CD4-positive, alpha-beta T cell treated with Interleukin-21 for 1 hour (primary cell): ENCODE data around the gene SLC4A2.
"Not testable (repeated sequence)": the region's sequence is repeated elsewhere in the genome, so short reads cannot be mapped to it uniquely, and the experiment has no call there.

Source experiments
- DNase-seq: peaks from one replicate; pipeline ENCODE4 v3.0.0-alpha.2; 2020

The SLC4A2 gene

DNA sequence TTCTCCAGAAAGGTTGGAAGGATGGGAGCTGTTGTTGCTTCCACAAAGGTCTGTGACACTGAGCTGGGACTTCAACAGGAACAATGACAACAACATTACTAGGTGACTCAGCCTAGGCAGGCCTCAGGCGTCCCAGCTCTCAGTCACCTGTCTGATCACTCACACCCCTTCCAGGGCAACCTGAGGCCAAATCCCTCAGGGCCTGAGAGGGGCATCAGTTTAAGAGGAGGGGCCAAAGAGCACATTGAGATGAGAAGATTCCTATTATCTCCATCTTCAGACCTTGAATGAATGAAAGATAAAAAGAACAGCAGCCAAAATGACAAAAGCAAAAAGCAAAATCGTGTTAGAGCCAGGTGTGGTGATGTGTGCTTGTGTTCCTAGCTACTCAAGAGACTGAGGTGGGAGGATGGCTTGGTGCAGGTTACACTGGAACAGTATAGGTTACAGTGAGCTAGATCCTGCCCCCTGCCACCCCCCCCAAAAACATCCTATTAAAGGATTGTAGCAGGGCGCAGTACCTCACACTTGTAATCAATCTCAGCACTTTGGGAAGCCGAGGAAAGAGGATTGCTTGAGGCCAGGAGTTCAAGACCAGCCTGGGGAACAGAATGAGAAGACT lies 34.8 kb upstream of the SLC4A2 start, which contains the start of gene ATG9B:
Gene ATG9B (minus strand): TSS at position 60 of the 622 bp plus-strand sequence. CDS start 71 bp downstream, outside the sequence.
- DNase-seq, result no peak

DNA sequence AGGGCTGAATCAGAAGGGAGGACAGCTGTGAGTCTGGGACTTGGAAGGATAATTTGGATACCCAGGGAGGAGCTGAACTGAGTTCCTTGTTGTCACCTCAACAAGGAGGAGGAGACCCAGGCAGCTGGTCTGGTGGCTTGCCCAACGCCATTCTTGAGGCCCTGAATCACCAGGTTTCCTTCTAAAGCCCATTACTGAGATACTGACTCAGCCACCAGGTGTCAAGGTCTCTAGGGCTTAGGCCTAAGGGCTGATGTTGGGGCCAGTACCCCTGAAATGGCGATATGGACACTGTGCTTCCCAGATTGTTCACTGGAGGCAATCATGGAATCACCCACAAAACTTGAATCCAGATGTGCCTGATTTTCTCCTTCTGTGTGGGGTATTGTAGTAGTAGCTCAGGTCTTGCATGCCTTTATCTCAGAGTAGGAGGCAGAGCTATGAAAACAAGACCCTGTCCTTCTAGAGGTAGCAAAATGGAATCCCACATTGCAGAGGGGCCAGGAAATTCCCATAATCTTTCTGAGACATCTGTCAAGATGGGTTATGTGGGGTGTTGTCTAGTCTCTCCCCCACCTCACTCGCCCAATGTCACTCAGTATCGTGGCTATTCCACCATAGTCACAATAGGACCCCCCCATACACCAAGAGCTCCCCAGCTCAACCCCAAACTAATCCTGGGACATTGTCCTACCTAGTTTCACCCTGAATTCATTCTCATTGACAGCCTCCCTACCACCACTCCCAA lies 33.3 kb upstream of the SLC4A2 start:
- no peak for DNase-seq

DNA sequence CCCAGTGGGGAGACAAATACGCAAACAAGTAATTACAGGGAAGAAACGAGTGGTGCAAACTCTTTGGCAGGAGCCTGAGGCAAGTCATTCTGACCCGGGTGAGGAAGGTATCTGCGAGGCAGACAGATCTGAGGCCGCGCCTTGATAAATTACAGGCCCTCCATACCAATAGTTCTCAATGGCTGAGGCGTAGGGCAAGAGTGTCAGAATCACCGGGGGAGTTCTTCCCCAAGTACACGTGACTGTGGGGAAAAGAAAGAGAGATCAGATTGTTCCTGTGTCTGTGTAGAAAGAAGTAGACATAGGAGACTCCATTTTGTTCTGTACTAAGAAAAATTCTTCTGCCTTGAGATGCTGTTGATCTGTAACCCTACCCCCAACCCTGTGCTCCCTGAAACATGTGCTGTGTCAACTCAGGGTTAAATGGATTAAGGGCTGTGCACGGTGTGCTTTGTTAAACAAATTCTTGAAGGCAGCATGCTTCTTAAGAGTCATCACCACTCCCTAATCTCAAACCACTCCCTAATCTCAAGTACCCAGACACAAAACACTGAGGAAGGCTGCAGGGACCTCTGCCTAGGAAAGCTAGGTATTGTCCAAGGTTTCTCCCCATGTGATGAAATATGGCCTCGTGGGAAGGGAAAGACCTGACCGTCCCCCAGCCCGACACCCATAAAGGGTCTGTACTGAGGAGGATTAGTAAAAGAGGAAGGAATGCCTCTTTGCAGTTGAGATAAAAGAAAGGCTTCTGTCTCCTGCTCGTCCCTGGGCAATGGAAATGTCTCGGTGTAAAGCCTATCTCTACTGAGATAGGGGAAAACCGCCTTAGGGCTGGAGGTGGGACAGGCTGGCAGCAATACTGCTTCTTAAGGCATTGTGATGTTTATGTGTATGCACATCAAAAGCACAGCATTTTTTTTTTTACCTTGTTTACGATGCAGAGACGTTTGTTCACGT lies 32.3 kb upstream of the SLC4A2 start:
- DNase-seq, result not testable (repeated sequence)

DNA sequence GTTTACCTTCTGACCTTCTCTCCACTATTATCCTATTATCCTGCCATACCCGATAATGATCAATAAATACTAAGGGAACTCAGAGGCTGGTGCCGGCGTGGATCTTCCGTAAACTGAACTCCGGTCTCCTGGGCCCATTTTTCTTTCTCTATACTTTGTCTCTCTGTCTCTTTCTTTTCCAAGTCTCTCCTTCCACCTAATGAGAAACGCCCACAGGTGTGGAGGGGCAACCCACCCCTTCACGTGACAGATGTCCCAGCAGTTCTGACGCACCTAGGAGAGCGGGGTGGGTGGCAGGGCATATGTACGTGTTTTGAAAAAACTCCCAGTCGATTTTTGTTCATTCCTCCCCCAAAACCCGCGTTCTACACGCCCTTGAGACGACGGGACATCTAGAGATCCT lies 31.7 kb upstream of the SLC4A2 start:
- DNase-seq, result not testable (repeated sequence)

DNA sequence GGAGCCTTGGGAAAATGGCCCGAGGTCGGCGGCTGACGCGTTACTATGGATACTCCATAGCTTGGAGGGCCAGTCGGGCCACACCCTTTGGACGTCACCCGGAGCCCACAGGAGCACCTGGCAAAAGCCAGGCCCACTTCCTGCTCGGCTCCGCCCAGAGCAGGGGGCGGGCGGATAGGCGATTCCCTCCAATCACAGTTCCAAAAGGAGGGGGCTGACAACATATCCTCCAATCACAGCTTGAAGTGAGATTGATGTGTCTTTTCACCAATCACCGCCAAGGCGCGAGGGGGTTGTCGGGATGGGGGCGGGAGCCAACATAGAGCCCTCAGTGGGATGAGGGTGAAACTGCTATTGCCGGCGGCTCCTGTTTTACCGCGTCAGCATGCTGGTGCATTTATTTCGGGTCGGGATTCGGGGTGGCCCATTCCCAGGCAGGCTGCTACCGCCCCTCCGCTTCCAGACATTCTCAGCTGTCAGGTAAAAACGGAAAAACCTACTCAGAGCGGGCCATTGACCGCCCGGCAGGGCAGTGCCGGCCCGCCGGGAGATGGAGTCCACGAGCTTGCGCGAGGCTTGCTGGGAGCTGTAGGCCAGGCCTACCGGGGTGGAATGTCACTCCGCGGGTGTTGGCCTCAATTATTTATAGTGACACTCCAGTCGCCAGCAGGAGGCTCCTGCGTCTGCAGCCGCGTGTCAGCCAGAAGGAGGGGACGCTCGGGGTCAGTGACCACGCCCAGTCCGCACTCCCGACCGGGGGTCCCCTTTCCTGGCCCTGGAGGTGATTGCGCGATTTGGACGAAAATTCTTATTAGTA lies 31.1 kb upstream of the SLC4A2 start, which contains the start of gene ABCB8:
Gene ABCB8 (plus strand): TSS at position 320 of the 817 bp plus-strand sequence. CDS start 66 bp downstream, at position 386.
- peak; percentile 100 for DNase-seq

DNA sequence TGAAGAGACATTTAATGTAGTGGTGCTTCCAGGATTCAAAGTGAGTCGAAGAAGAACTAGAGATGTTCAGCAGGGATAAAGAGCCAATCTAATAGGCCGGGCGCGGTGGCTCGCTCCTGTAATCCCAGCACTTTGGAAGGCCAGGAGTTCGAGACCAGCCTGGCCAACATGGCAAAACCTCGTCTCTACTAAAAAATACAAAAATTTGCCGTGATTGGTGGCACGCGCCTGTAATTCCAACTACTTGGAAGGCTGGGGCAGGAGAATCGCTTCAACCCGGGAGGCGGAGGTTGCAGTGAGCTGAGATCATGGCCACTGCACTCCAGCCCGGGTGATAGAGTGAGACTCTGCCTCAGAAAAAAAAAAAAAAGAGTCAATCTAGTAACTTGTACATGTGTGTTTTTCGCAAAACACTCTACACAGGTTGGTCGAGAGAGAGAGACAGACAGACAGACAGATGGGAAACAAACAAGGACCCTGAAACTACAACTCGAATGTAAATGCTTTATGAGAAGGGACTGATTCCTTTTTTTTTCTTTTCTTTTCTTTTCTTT lies 30.4 kb upstream of the SLC4A2 start:
- no peak for DNase-seq

DNA sequence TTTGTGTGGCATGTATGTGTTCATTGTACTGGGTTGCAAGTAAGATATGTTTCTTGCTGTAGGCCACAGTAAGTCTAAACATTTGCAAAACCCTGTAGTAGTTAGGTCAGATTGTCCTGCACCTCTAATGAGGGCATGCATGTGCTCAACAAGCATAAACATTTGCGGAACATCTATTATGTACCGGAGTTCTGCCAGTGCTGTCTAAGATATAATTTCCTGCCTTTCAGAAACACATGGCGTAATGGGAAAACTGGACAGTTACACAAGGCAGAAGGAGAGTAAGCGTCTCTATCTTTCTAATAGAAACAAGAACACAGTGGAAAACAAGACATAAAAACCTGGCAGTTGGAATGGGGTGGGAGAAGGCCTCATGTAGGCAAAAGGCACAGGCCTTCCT lies 28.4 kb upstream of the SLC4A2 start:
- no peak for DNase-seq

DNA sequence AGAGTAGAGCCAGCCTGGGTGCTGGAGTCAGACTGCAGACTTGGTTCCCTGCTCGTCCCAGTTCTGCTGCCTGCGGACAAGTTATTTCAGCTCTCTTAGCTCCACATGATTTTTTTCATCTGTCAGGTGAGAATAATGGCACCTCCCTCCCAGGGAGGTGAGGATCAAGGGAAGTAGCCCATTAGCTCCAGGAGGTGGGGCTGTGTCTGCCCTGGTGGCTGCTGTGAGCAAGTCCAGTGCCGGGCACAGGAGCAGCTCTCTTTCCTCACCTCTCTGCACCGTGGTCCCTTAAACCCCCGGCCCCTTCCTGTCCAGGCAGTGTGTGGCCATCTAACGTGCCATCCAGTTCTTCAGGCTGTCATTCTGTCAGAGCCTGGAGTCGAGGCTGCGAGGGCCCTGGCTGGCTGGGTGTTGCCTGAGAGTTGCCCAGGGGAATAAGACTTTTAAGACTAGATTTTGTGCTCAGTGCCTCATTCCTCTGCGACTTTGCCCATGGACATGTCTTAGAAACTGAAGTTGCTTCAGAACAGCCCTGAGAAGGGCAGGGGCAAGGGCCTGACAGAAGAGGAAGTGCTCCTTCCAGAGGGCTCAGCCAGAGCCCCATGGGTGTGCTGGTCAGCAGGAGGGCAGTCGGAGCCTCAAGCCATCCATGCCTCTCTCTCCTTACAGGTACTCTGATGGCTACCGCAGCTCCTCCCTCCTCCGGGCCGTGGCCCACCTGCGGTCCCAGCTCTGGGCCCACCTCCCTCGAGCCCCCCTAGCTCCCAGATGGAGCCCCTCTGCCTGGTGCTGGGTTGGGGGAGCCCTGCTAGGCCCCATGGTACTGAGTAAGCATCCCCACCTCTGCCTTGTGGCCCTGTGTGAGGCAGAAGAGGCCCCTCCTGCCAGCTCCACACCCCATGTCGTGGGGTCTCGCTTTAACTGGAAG lies 26.2 kb upstream of the SLC4A2 start:
- DNase-seq, result no peak

DNA sequence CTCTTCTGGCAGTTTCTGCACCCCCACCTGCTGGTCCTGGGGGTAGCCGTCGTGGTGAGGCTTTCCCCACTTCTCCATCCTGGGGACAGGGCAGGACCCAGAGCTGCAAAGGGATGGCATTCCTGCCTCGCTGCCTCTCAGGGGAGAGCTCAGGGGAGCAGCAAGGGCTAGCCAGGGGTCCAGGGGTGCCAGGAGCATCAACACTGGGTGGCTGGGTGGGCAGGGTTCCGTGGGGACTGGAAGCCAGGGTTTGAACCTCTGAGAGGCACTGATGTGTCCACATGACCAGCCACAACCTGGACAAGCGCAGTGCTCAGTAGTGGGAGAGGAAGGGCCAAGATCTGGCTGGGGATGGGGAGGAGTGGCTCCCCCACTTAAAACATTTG lies 25.5 kb upstream of the SLC4A2 start:
- no peak for DNase-seq

DNA sequence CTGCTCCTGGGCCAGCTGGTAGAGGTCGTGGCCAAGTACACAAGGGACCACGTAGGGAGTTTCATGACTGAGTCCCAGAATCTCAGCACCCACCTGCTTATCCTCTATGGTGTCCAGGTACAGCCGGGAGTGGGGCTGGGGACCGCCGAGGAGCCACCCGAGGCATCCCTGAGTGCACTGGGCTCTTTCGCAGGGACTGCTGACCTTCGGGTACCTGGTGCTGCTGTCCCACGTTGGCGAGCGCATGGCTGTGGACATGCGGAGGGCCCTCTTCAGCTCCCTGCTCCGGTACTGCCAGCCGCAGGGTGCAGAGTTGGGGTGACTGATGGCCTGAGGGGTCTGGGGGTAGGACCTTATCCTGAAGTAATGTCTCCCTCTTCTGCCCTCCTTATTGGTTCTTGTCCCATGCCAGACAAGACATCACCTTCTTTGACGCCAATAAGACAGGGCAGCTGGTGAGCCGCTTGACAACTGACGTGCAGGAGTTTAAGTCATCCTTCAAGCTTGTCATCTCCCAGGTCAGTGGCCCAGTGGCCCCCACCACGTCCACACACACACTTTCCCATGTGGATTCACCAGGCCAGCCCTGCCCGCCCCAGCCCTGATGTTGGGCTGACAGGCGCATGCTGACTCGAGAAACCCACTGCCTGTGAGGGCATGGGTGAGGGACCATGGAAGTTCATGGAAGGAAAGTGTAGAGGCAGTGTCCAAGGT lies 24.9 kb upstream of the SLC4A2 start:
- DNase-seq, result no peak

DNA sequence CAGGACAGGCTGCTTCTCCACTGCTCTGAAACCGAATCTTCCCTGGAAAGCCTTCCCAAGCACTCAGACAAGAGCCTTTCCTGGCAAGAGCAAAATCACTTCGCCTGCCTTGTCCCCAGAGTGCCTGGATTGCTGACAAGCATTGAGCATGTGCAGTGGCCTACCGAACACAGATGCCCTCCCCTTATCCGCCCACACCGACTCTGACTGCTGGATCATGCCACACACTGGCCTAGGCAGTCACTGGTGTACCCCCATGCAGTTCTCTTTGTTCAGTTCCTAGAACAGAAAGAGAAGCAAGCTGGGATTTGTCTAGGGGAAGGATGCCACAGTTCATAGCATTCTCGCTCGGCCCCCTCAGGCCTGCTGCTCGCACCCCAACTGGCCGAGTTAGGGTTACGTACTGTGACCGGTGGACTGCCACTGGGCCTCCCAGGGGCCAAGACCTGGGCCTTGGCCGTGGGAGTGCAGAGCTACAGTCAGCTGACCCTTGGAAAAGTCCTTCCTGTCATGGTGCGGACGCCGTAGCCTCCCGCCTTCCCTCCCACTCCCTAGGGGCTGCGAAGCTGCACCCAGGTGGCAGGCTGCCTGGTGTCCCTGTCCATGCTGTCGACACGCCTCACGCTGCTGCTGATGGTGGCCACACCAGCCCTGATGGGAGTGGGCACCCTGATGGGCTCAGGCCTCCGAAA lies 24.2 kb upstream of the SLC4A2 start:
- DNase-seq, result no peak

DNA sequence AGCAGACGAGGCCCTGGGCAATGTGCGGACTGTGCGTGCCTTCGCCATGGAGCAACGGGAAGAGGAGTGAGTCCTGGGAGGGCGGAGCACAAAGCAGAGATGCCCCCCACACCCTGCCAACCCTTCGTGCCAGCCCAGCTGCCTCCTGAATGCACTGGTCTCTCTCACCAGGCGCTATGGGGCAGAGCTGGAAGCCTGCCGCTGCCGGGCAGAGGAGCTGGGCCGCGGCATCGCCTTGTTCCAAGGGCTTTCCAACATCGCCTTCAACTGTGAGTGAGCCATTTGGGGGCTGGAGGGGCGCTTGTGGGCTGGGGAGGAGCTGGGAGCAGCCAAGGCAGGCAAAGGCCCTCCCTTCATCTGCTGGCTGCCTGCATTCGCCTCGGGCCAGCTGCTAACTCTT lies 23.5 kb upstream of the SLC4A2 start:
- no peak for DNase-seq

DNA sequence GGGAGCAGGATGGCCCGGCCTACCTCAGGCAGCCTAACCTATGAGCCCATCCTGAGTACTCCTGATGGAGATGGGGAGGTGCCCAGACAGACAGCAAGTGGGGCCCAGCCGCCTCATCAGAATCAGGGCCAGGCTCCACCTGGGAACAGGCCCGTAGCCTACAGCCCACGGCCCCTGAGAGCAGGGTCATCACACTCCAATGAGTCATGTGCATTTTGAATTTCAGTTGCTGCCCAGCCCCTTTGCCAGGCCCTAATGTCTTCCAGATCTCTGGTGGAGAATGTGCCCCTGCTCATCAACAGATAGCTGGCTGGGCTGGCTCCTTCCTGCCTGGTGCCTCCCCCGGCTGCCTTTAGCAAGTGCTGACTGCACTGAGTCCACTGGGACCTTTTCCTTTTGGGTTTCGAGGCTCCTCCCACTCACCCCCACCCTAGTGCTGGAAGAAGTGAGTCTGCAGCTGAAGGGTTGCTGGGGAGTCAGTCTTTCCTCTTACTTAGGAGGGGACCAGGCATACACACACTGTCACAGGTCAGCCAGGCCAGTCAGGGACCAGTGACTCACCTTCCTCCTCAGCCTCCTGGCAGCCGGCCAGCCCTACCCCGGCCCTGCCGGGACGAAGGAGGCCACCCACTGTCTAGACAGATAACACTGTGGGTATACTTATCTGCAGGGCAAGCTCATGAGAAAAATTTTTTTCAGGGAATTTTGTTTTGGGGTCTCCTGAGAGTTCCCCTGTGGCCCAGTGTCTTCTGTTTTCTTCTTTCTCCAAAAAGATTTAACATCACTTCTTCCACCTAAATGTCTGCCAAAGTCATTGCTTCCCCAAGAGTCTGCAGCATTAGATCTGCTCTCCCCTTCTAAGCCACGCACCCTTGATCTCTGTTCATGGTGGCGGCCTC lies 20.2 kb upstream of the SLC4A2 start:
- peak; percentile 33 for DNase-seq

DNA sequence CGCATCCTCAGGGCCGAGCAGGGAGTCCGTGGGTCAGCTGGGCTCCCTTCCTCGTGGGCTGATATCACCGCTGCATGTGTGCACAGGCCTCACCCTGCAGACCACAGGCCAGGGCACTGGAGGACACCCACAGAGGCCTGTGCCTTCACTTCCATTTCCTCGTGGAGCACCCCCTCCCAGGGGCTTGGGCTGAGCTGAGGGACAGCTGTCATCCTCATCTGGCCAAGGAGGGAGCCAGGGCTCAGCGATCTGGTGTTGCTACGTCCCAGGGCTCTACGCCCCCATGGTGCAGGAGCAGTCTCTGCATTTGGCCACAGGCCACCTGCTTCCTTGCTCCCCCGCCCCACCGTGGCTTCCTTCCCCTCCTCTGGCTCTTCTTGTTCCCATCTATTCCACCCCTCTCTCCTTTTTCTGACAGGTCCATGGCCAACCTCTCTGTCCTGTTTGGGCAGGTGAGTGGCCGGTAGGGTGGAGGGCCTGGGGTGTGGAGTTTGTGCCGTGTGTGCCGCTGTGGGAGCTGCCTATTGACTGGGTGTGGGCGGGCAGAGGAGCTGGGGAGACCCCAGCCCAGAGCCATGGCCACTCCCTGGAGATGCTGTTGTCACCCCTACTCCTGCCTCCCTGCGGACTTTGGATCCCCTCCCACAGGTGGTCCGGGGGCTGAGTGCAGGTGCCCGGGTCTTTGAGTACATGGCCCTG lies 19.4 kb upstream of the SLC4A2 start:
- no peak for DNase-seq

DNA sequence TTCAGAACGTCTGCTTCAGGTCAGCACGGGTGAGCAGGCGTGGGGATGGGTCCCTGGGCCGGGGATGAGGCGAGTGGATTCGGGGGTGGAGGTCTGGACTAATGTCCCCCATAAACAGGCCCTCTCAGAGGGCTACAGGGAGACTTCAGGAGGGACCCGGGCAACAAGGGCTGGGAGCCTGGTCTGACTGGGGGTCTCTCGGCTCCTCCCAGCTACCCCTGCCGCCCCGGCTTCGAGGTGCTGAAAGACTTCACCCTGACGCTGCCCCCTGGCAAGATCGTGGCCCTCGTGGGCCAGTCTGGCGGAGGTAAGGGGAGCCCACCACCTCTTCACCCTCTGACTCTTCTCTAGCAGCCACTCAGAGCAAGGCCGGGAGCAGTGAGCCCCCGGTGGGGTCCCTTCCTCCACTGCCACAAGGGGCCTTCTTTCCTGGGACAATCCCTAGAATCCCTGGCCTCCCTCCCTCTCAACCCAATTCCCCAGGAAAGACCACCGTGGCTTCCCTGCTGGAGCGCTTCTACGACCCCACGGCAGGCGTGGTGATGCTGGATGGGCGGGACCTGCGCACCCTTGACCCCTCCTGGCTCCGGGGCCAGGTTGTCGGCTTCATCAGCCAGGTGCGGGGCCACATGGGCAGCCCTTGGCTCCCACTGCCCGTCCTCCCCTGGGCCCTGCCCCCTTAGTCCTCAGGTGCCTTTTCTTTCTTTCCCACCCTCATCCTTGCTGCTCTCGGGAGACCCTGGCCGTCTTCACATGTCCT lies 18.6 kb upstream of the SLC4A2 start:
- no peak for DNase-seq

DNA sequence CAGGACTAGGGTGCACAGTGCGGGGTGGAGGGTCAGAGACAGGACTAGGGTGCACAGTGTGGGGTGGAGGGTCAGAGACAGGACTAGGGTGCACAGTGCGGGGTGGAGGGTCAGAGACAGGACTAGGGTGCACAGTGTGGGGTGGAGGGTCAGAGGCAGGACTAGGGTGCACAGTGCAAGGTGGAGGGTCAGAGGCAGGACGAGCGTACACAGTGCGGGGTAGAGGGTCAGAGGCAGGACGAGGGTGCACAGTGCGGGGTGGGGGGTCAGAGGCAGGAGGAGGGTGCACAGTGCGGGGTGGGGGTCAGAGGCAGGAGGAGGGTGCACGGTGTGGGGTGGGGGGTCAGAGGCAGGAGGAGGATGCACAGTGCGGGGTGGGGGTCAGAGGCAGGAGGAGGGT lies 15.9 kb upstream of the SLC4A2 start:
- not testable (repeated sequence) for DNase-seq

DNA sequence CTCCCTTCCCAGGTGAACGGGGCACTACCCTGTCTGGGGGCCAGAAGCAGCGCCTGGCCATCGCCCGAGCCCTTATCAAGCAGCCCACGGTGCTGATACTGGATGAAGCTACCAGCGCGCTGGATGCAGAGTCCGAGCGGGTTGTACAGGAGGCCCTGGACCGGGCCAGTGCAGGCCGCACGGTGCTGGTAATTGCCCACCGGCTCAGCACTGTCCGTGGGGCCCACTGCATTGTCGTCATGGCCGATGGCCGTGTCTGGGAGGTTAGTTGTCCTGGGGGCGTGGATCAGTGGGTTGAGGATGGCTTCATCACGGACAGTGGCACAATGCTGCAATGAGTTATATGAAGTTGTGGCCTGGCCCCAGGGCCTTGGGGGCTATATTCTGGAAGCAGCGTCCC lies 15.4 kb upstream of the SLC4A2 start:
- no peak for DNase-seq
